Psoas muscle (tissue), 8 donors: ENCODE data around the gene NRSN1. TPM values are rescaled to one million over a fixed set of nuclear protein-coding genes. Genes with fewer than 3 reads are reported as not detected.

ENCODE experiments used
- ATAC-seq, 4 donors: fragments of 200-7000 bp; cut with Tn5 transposase; one replicate each; pipeline ENCODE4 v1.9.1; 2020; ENCODE audit warnings: moderate library complexity in 3 of 4, mild to moderate bottlenecking in 2 of 4
- DNase-seq, 2 donors: peaks; one replicate each; pipeline ENCODE4 v3.0.0-alpha.2; 2020
- H3K27ac ChIP-seq: fragments of 200-600 bp; one replicate; pipeline ENCODE4 v1.8.0; 2022
- H3K27me3 ChIP-seq, 3 donors: fragments of 200-600 bp in 1 of 3; one replicate each; pipeline versions ENCODE4 v1.6.1 to v1.8.0; 2013 to 2022; ENCODE audit warnings: low read length in 2 of 3, mild to moderate bottlenecking in 2 of 3, moderate library complexity in 1 of 3; ENCODE audit not compliant: insufficient read depth in 3 of 3
- H3K36me3 ChIP-seq, 2 donors: fragments of 200-600 bp in 1 of 2; one replicate each; pipeline versions ENCODE4 v1.6.1 to v1.8.0; 2013 to 2022; ENCODE audit warnings: low read depth in 1 of 2, mild to moderate bottlenecking in 1 of 2, moderate library complexity in 1 of 2; ENCODE audit not compliant: insufficient read depth in 1 of 2
- H3K4me1 ChIP-seq: fragments of 200-600 bp; one replicate; pipeline ENCODE4 v1.8.0; 2022
- H3K4me3 ChIP-seq: fragments of 200-600 bp; one replicate; pipeline ENCODE4 v1.8.0; 2022; ENCODE audit warnings: mild to moderate bottlenecking
- H3K9me3 ChIP-seq: fragments of 200-600 bp; one replicate; pipeline ENCODE4 v1.8.0; 2022
- WGBS, 3 donors: extraction: QIAGEN DNeasy Blood & Tissue Kit; methylation state at CpG; one replicate each; pipeline versions ENCODE4 v1.1.6 to v1.1.7; 2013; 5-methylcytosine and 5-hydroxymethylcytosine counted together
- intact Hi-C, 2 donors: fragments of 100-400 bp; cut with DNase I; formaldehyde crosslinking; loops; one replicate each; pipeline versions ENCODE4 v1.11.0 to v1.14.2; 2022
- polyA plus RNA-seq, 3 donors: library from polyadenylated mRNA; stranded (reverse); fragments of 200-250 nt; gene quantifications; one replicate each; pipeline ENCODE4 v1.2.3, GENCODE V29; 2013
- total RNA-seq, 4 donors: library from RNA; stranded (reverse); fragmentation: NEBNext Ultra II Directional in 2 of 4; extraction: Animal tissue kit (Norgen Biotek cat#: 25700) in 2 of 4; gene quantifications; one replicate each; pipeline versions ENCODE4 v1.2.1 to v1.2.4, GENCODE V29; 2021 to 2023
- TF ChIP-seq, protein P1 (sequence below): fragments of 200-600 bp; IDR thresholded peaks from one replicate; pipeline ENCODE4 v1.8.0; 2022; ENCODE audit warnings: antibody characterized with exemption
- donor health status: healthy with polysubstance abuse.
- donor health status: DM: no; HTN: no; CAD: no; lungs with moderate emphysema.
- donor health status: Bipolar disorder and iron deficiency.
- donor health status: healthy.
- donor health status: DM: yes; HTN: yes; CAD: no.
- donor health status: DM: no; HTN: no; CAD: no.
- donor health status: DM: no; HTN: no; CAD: no.
- donor health status: DM: yes; HTN: yes; CAD: no.

The NRSN1 gene
- total and polyA plus RNA-seq, 7 donors = 0.05 TPM; not detected in 6

DNA sequence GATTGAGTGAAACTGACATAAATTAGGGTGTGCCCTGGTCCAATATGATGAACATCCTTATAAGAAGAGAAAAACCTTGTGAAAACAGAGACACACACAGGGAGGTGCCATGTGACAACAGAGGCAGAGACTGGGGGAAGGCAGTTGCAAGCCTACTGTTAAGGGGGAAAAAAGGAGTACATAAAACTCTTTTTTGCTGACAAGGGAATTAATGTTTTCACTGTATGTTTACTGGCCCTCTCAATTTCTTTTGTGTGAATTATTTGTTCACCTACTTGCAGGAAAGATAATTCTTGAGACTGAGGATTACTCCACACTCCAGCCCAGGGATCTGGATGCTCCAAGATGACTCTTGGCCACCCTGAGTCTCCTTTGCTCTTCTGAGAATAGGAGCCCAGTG lies 12.1 kb upstream of the NRSN1 start:
- H3K27me3 ChIP-seq = no peaks in the 10 kb centered on the region
- ATAC-seq (no peak), DNase-seq (no peak)
- no peak overlapping the region for H3K27ac ChIP-seq
- no peaks in the 10 kb centered on the region for H3K4me1 ChIP-seq
- H3K9me3 ChIP-seq = no peaks in the 10 kb centered on the region
- H3K36me3 ChIP-seq = no peaks in the 10 kb centered on the region
- intact Hi-C loops = no loop called here
- no peak overlapping the region for H3K4me3 ChIP-seq
- TF ChIP-seq, protein P1, sequence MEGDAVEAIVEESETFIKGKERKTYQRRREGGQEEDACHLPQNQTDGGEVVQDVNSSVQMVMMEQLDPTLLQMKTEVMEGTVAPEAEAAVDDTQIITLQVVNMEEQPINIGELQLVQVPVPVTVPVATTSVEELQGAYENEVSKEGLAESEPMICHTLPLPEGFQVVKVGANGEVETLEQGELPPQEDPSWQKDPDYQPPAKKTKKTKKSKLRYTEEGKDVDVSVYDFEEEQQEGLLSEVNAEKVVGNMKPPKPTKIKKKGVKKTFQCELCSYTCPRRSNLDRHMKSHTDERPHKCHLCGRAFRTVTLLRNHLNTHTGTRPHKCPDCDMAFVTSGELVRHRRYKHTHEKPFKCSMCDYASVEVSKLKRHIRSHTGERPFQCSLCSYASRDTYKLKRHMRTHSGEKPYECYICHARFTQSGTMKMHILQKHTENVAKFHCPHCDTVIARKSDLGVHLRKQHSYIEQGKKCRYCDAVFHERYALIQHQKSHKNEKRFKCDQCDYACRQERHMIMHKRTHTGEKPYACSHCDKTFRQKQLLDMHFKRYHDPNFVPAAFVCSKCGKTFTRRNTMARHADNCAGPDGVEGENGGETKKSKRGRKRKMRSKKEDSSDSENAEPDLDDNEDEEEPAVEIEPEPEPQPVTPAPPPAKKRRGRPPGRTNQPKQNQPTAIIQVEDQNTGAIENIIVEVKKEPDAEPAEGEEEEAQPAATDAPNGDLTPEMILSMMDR = no peak

GRCh38 chr6:24117021-24117420 lies 9.0 kb upstream of the NRSN1 start:
- intact Hi-C loops = no loop called here
- Histone ChIP-seq H3K27ac (no peak overlapping the region), H3K4me1 (no peaks in the 10 kb centered on the region), H3K27me3 (no peaks in the 10 kb centered on the region), H3K36me3 (no peaks in the 10 kb centered on the region), H3K9me3 (no peaks in the 10 kb centered on the region), H3K4me3 (no peak overlapping the region)
- WGBS, 3 donors = 67 to 81% (median 68%) methylated on average over 2 of the region's 2 CpGs
- DNase-seq = no peak
- ATAC-seq = no peak
- TF ChIP-seq, protein P1 = no peak

DNA sequence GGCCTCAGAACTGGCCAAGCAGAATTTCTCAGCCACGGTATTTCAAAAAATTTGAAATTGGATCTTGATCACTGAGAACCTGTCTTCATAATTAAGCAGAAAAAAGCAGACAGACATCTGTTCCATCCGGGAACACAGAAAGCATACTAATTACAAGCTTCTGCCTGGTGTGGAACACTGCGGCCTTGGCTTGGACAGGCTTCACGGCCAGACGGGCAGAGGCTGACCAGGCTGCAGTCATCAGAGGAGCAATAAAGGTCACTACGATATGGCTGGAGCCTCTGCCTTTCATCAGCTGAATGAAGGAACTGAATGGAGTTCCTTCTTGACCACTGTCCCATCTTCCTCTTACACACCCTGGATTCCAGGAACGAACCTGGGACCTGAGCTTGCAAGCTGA lies 3.9 kb upstream of the NRSN1 start:
- WGBS, 3 donors = 19 to 39% (median 23%) methylated on average over 7 of the region's 7 CpGs
- no peaks in the 10 kb centered on the region for H3K9me3 ChIP-seq
- no peak overlapping the region for H3K4me3 ChIP-seq
- H3K27ac ChIP-seq = no peak overlapping the region
- peaks cover 0 to 8% (median 5%) of the 10 kb centered on the region in 3 donors for H3K27me3 ChIP-seq
- TF ChIP-seq, protein P1 = no peak
- no peak for DNase-seq
- H3K36me3 ChIP-seq = no peaks in the 10 kb centered on the region
- ATAC-seq = no peak
- intact Hi-C loops = no loop called here
- no peaks in the 10 kb centered on the region for H3K4me1 ChIP-seq

DNA sequence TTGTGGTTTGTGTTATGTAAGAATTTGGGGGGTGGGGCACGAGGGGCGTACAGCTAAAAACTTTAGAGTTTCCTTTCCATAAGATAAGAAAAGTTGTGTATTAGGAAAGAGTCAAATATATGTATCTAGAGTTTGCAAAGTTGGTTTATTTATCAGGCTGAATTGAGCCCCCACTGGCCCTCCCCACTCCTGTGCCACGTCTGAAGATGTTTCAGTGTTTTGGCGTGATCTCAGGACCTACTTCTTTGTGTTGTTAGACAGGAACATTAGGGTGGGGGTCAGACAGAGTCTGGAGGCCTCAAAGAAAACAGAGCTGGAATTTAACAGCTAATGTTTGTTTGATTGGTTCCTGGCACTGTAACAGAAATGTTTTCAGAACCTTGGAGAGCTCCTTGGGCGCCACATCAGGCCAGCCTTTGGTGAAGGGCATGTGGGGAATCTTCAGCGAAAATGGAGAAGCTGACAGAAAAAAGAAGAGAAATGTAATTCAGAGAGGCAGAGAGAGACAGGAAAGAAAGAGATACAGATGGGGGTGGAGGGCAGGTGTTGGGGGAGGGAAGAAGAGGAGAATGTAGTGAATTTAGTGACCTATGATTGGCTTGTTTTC lies 674 bp downstream of the NRSN1 start:
- H3K27me3 ChIP-seq = peaks cover 4 to 8% (median 5%) of the 10 kb centered on the region in 3 donors
- no peak overlapping the region for H3K27ac ChIP-seq
- no peaks in the 10 kb centered on the region for H3K36me3 ChIP-seq
- TF ChIP-seq, protein P1 = no peak
- ATAC-seq (no peak), DNase-seq (no peak)
- H3K4me1 ChIP-seq = no peaks in the 10 kb centered on the region
- no peaks in the 10 kb centered on the region for H3K9me3 ChIP-seq
- intact Hi-C loops = no loop called here
- 2 to 4% (median 3%) methylated on average over 6 of the region's 6 CpGs for WGBS, 3 donors
- no peak overlapping the region for H3K4me3 ChIP-seq

DNA sequence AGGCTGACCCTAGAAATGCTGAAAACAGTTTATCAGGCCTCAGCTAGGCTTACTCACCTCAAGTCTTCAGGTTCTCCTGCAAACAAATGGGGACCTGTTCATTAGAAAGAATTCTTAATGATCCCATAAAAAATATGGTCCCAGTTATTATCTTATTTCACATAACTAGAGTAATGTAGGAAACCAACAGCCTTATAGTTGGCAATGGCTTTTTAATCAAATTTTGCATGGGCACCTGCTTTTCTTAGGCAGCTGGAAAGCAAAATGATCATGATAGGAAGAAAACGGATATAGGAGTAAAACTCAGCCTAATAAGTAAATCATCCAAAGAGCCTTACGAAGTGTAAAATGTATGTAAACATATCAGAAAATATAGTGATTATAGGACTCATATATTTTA lies 1.3 kb downstream of the NRSN1 start:
- H3K4me1 ChIP-seq = no peaks in the 10 kb centered on the region
- H3K27me3 ChIP-seq = peaks cover 4 to 8% (median 5%) of the 10 kb centered on the region in 3 donors
- TF ChIP-seq, protein P1 = no peak
- H3K36me3 ChIP-seq = no peaks in the 10 kb centered on the region
- no peaks in the 10 kb centered on the region for H3K9me3 ChIP-seq
- H3K4me3 ChIP-seq = no peak overlapping the region
- no peak for DNase-seq
- WGBS, 3 donors = 65 to 75% (median 67%) methylated on average over 2 of the region's 2 CpGs
- H3K27ac ChIP-seq = no peak overlapping the region
- ATAC-seq = no peak
- intact Hi-C loops = no loop called here
